Left ventricle myocardium superior (tissue), 1 donor: ENCODE data around the gene HS3ST3A1. TPM values are rescaled to one million over a fixed set of nuclear protein-coding genes. Genes with fewer than 3 reads are reported as not detected.

Source experiments
- ATAC-seq: fragments of 200-7000 bp; cut with Tn5 transposase; one replicate; pipeline ENCODE4 v1.9.1; 2020; ENCODE audit warnings: mild to moderate bottlenecking, moderate library complexity
- DNase-seq: peaks from one replicate; pipeline ENCODE4 v3.0.0-alpha.2; 2020
- intact Hi-C: fragments of 100-400 bp; cut with micrococcal nuclease; formaldehyde crosslinking; loops from one replicate; pipeline ENCODE4 v1.11.0; 2022
- total RNA-seq: library from RNA; stranded (reverse); fragmentation: NEBNext Ultra II Directional; extraction: Animal tissue kit (Norgen Biotek cat#: 25700); gene quantifications from one replicate; pipeline ENCODE4 v1.2.1, GENCODE V29; 2021
- donor health status: DM: no; HTN: yes; CAD: no; lungs with severe emphysema.

HS3ST3A1 gene
- total RNA-seq, 1 donor from 2014 or later, result 0.57 TPM

GRCh38 chr17:13600475-13601321 lies 1.0 kb downstream of the HS3ST3A1 start:
- ATAC-seq, result peak; percentile 22
- peak; percentile 26 for DNase-seq
- intact Hi-C loops, result no loop called here

- no peak for ATAC-seq
- no peak for DNase-seq
- intact Hi-C loops, result loop anchor here (5.0 kb wide), 2 partner anchors 702 to 1327 kb away; partner anchors contain the start of gene HS3ST3B1
These were observed 1.9 kb downstream of the HS3ST3A1 start for GRCh38 chr17:13599864-13600263.

GRCh38 chr17:13599168-13599577 lies 2.6 kb downstream of the HS3ST3A1 start:
- DNase-seq (no peak), ATAC-seq (no peak)
- intact Hi-C loops, result loop anchor here (5.0 kb wide), 2 partner anchors 703 to 1328 kb away; partner anchors contain the start of gene HS3ST3B1

GRCh38 chr17:13598353-13599167 lies 3.2 kb downstream of the HS3ST3A1 start:
- ATAC-seq (no peak), DNase-seq (no peak)
- intact Hi-C loops, result loop anchor here (5.0 kb wide), 2 partner anchors 704 to 1329 kb away; partner anchors contain the start of gene HS3ST3B1

- ATAC-seq, result no peak
- intact Hi-C loops, result loop anchor here (5.0 kb wide), 2 partner anchors 704 to 1329 kb away; partner anchors contain the start of gene HS3ST3B1
- no peak for DNase-seq
These were observed 3.9 kb downstream of the HS3ST3A1 start for GRCh38 chr17:13597723-13598347.

GRCh38 chr17:13596241-13596923 lies 5.3 kb downstream of the HS3ST3A1 start:
- DNase-seq, result no peak
- no peak for ATAC-seq
- intact Hi-C loops, result loop anchor here (5.0 kb wide), 2 partner anchors 706 to 1331 kb away; partner anchors contain the start of gene HS3ST3B1

- intact Hi-C loops, result loop anchor here (5.0 kb wide), 2 partner anchors 707 to 1332 kb away; partner anchors contain the start of gene HS3ST3B1
- ATAC-seq, result no peak
- no peak for DNase-seq
These were observed 6.2 kb downstream of the HS3ST3A1 start for GRCh38 chr17:13595599-13595899.

- DNase-seq (peak; percentile 41), ATAC-seq (peak; percentile 74)
- intact Hi-C loops, result loop anchor here (5.0 kb wide), 3 partner anchors 258 to 1332 kb away; partner anchors contain the start of gene HS3ST3B1
These were observed 6.7 kb downstream of the HS3ST3A1 start for GRCh38 chr17:13594762-13595598.

GRCh38 chr17:13594310-13594709 lies 7.4 kb downstream of the HS3ST3A1 start:
- intact Hi-C loops, result loop anchor here (5.0 kb wide), 1 partner anchor 257 kb away; no protein-coding TSS in a partner anchor
- ATAC-seq, result no peak
- no peak for DNase-seq

GRCh38 chr17:13593757-13594156 lies 8.0 kb downstream of the HS3ST3A1 start:
- no peak for ATAC-seq
- DNase-seq, result no peak
- intact Hi-C loops, result loop anchor here (5.0 kb wide), 1 partner anchor 256 kb away; no protein-coding TSS in a partner anchor

GRCh38 chr17:13593021-13593751 lies 8.5 kb downstream of the HS3ST3A1 start:
- no peak for ATAC-seq
- DNase-seq, result no peak
- intact Hi-C loops, result loop anchor here (5.0 kb wide), 1 partner anchor 256 kb away; no protein-coding TSS in a partner anchor

GRCh38 chr17:13592427-13592826 lies 9.3 kb downstream of the HS3ST3A1 start:
- no peak for DNase-seq
- intact Hi-C loops, result loop anchor here (5.0 kb wide), 1 partner anchor 255 kb away; no protein-coding TSS in a partner anchor
- no peak for ATAC-seq

GRCh38 chr17:13590441-13590840 lies 11.3 kb downstream of the HS3ST3A1 start:
- intact Hi-C loops, result loop anchor here (5.0 kb wide), 1 partner anchor 253 kb away; no protein-coding TSS in a partner anchor
- DNase-seq, result no peak
- ATAC-seq, result no peak

GRCh38 chr17:13589658-13590057 lies 12.1 kb downstream of the HS3ST3A1 start:
- no peak for DNase-seq
- intact Hi-C loops, result loop anchor here (5.0 kb wide), 1 partner anchor 252 kb away; no protein-coding TSS in a partner anchor
- no peak for ATAC-seq

- intact Hi-C loops, result no loop called here
- DNase-seq, result no peak
- no peak for ATAC-seq
These were observed 14.0 kb downstream of the HS3ST3A1 start for GRCh38 chr17:13587487-13588338.

GRCh38 chr17:13584701-13585080 lies 17.0 kb downstream of the HS3ST3A1 start:
- intact Hi-C loops, result no loop called here
- DNase-seq, result no peak
- no peak for ATAC-seq
